Natural killer cell (primary cell): ENCODE measurements around the gene SNAPC3. TPM values are rescaled to one million over a fixed set of nuclear protein-coding genes. Genes with fewer than 3 reads are reported as not detected.

Experiments used
- ATAC-seq, 3 donors: fragments of 150-1000 bp in 2 of 3; fragments of 200-7000 bp in 1 of 3; cut with Tn5 transposase; 1 replicate in 1 of 3; 2 replicates in 2 of 3; pipeline ENCODE4 v1.10.0; 2021; ENCODE audit warnings: mild to moderate bottlenecking in 2 of 3, moderate library complexity in 2 of 3
- DNase-seq, 2 donors: peaks; one replicate each; pipeline versions ENCODE4 v3.0.0 to v3.0.0-alpha.2; 2013 to 2021; ENCODE audit warnings: mixed read lengths in 1 of 2
- H3K27ac ChIP-seq: one replicate; pipeline ENCODE4 v1.5.1; 2013; ENCODE audit warnings: mild to moderate bottlenecking, low read length
- H3K27me3 ChIP-seq: one replicate; pipeline ENCODE4 v1.6.1; 2013; ENCODE audit warnings: low read length; ENCODE audit not compliant: control insufficient read depth, insufficient read depth
- H3K36me3 ChIP-seq: one replicate; pipeline ENCODE4 v1.6.1; 2013; ENCODE audit warnings: low read length; ENCODE audit not compliant: control insufficient read depth, insufficient read depth
- H3K4me1 ChIP-seq: one replicate; pipeline ENCODE4 v1.6.1; 2013; ENCODE audit warnings: low read length; ENCODE audit not compliant: control insufficient read depth, insufficient read depth
- H3K4me3 ChIP-seq: one replicate; pipeline ENCODE4 v1.5.1; 2013; ENCODE audit warnings: low read length
- H3K9me3 ChIP-seq: one replicate; pipeline ENCODE4 v1.6.1; 2013; ENCODE audit warnings: low read length; ENCODE audit not compliant: control insufficient read depth, insufficient read depth
- H3K27ac Mint-ChIP-seq, 2 donors: one replicate each; pipeline ENCODE4 v1.8.0; 2022; ENCODE audit warnings: mild to moderate bottlenecking in 2 of 2, mixed read lengths in 2 of 2, moderate library complexity in 1 of 2
- H3K27me3 Mint-ChIP-seq, 2 donors: one replicate each; pipeline ENCODE4 v1.8.0; 2022; ENCODE audit warnings: low read depth in 2 of 2, mixed read lengths in 2 of 2
- H3K36me3 Mint-ChIP-seq: one replicate; pipeline ENCODE4 v1.8.0; 2022; ENCODE audit warnings: mixed read lengths
- H3K4me1 Mint-ChIP-seq, 2 donors: one replicate each; pipeline ENCODE4 v1.8.0; 2022; ENCODE audit warnings: mixed read lengths in 2 of 2
- H3K4me3 Mint-ChIP-seq: one replicate; pipeline ENCODE4 v1.8.0; 2022; ENCODE audit warnings: mild to moderate bottlenecking, moderate library complexity, mixed read lengths
- H3K9me3 Mint-ChIP-seq, 2 donors: one replicate each; pipeline ENCODE4 v1.8.0; 2022; ENCODE audit warnings: mixed read lengths in 2 of 2
- WGBS: methylation state at CpG from one replicate; pipeline ENCODE4 v1.1.7; 2013; ENCODE audit warnings: missing lambda C conversion rate; ENCODE audit not compliant: insufficient coverage; 5-methylcytosine and 5-hydroxymethylcytosine counted together
- intact Hi-C: fragments of 100-400 bp; cut with micrococcal nuclease; formaldehyde crosslinking; loops from one replicate; pipeline ENCODE4 v1.14.2; 2022
- total RNA-seq, 4 donors: library from RNA; stranded (reverse); fragments of 120-200 nt in 1 of 4; gene quantifications; one replicate each; pipeline versions ENCODE4 v1.2.3 to v1.2.4, GENCODE V29; 2013 to 2022
- TF ChIP-seq, protein P1 (sequence below): fragments of 200-600 bp; IDR thresholded peaks from one replicate; pipeline ENCODE4 v1.8.0; 2022; ENCODE audit warnings: antibody characterized with exemption

SNAPC3 gene
- total RNA-seq, 3 donors from 2014 or later (not counting 1 experiment from before 2014, with no cell fraction given), result 18.5 to 22.2 (median 19.2) TPM

GRCh38 chr9:15381491-15381890, 41.2 kb upstream of the SNAPC3 start:
- Mint-ChIP-seq H3K9me3 (no peaks in the 10 kb centered on the region), H3K4me1 (peaks cover 13% of the 10 kb centered on the region in 2 donors), H3K27ac (no peak overlapping the region), H3K27me3 (peaks cover 5 to 15% of the 10 kb centered on the region in 2 donors), H3K4me3 (no peak overlapping the region), H3K36me3 (no peaks in the 10 kb centered on the region)
- TF ChIP-seq, protein P1, sequence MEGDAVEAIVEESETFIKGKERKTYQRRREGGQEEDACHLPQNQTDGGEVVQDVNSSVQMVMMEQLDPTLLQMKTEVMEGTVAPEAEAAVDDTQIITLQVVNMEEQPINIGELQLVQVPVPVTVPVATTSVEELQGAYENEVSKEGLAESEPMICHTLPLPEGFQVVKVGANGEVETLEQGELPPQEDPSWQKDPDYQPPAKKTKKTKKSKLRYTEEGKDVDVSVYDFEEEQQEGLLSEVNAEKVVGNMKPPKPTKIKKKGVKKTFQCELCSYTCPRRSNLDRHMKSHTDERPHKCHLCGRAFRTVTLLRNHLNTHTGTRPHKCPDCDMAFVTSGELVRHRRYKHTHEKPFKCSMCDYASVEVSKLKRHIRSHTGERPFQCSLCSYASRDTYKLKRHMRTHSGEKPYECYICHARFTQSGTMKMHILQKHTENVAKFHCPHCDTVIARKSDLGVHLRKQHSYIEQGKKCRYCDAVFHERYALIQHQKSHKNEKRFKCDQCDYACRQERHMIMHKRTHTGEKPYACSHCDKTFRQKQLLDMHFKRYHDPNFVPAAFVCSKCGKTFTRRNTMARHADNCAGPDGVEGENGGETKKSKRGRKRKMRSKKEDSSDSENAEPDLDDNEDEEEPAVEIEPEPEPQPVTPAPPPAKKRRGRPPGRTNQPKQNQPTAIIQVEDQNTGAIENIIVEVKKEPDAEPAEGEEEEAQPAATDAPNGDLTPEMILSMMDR, result no peak
- no peaks in the 10 kb centered on the region for H3K36me3 ChIP-seq
- H3K9me3 ChIP-seq, result no peaks in the 10 kb centered on the region
- H3K4me3 ChIP-seq, result no peak overlapping the region
- no peak overlapping the region for H3K27ac ChIP-seq
- no peaks in the 10 kb centered on the region for H3K27me3 ChIP-seq
- ATAC-seq (no peak), DNase-seq (no peak)
- WGBS, result 90% methylated on average over 1 of the region's 1 CpG
- H3K4me1 ChIP-seq, result no peaks in the 10 kb centered on the region
- intact Hi-C loops, result no loop called here

- H3K4me1 ChIP-seq, result no peaks in the 10 kb centered on the region
- Mint-ChIP-seq H3K4me3 (no peak overlapping the region), H3K4me1 (no peaks in the 10 kb centered on the region), H3K27ac (no peak overlapping the region), H3K27me3 (peaks cover 3% of the 10 kb centered on the region in 2 donors), H3K9me3 (no peaks in the 10 kb centered on the region), H3K36me3 (no peaks in the 10 kb centered on the region)
- intact Hi-C loops, result no loop called here
- no peaks in the 10 kb centered on the region for H3K36me3 ChIP-seq
- DNase-seq (no peak), ATAC-seq (no peak)
- TF ChIP-seq, protein P1, result no peak
- H3K9me3 ChIP-seq, result no peaks in the 10 kb centered on the region
- no peaks in the 10 kb centered on the region for H3K27me3 ChIP-seq
- 76% methylated on average over 6 of the region's 6 CpGs for whole genome bisulfite sequencing
- no peak overlapping the region for H3K4me3 ChIP-seq
- H3K27ac ChIP-seq, result no peak overlapping the region
Observed at GRCh38 chr9:15386465-15386864, 36.2 kb upstream of the SNAPC3 start.

- DNase-seq (no peak), ATAC-seq (no peak)
- Mint-ChIP-seq H3K27me3 (no peaks in the 10 kb centered on the region), H3K9me3 (no peaks in the 10 kb centered on the region), H3K4me3 (no peak overlapping the region), H3K4me1 (no peaks in the 10 kb centered on the region), H3K36me3 (no peaks in the 10 kb centered on the region), H3K27ac (no peak overlapping the region)
- no peak overlapping the region for H3K27ac ChIP-seq
- TF ChIP-seq, protein P1, result no peak
- H3K4me3 ChIP-seq, result no peak overlapping the region
- no peaks in the 10 kb centered on the region for H3K27me3 ChIP-seq
- no peaks in the 10 kb centered on the region for H3K9me3 ChIP-seq
- intact Hi-C loops, result no loop called here
- no peaks in the 10 kb centered on the region for H3K36me3 ChIP-seq
- no peaks in the 10 kb centered on the region for H3K4me1 ChIP-seq
Observed at GRCh38 chr9:15389173-15389572, 33.5 kb upstream of the SNAPC3 start.

DNA sequence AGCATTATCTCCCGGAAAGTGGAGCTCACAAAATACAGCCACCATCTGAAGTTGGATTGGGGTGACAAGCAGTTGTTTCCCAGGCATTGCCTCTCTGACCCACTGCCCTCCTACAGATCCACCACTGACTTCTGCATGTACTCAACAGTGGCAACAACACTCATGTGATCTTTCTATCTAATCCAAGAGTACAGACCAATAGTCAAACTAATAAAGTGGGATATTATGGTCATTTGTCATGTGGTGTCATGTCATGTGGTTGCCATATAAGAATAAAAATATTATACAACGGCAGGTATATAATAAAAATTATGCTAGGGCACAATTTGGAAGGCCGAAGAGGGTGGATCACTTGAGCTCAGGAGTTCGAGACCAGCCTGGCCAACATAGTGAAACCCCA, 33.0 kb upstream of the SNAPC3 start:
- no peaks in the 10 kb centered on the region for H3K36me3 Mint-ChIP-seq
- H3K4me3 Mint-ChIP-seq, result no peak overlapping the region
- ATAC-seq (no peak), DNase-seq (no peak)
- Histone ChIP-seq H3K4me1 (no peaks in the 10 kb centered on the region), H3K27ac (no peak overlapping the region), H3K9me3 (no peaks in the 10 kb centered on the region), H3K27me3 (no peaks in the 10 kb centered on the region), H3K36me3 (no peaks in the 10 kb centered on the region), H3K4me3 (no peak overlapping the region)
- no peaks in the 10 kb centered on the region for H3K9me3 Mint-ChIP-seq
- no peak overlapping the region for H3K27ac Mint-ChIP-seq
- WGBS, result 91% methylated on average over 4 of the region's 4 CpGs
- intact Hi-C loops, result no loop called here
- no peaks in the 10 kb centered on the region for H3K4me1 Mint-ChIP-seq
- TF ChIP-seq, protein P1, result no peak
- no peaks in the 10 kb centered on the region for H3K27me3 Mint-ChIP-seq
